Thoracic aorta (tissue), 2 donors: ENCODE data around the gene GNRHR. TPM values are rescaled to one million over a fixed set of nuclear protein-coding genes. Genes with fewer than 3 reads are reported as not detected.

ENCODE experiments used
- ATAC-seq: fragments of 150-250 bp; one replicate; pipeline ENCODE4 v1.8.0; 2017; ENCODE audit warnings: low read depth; ENCODE audit not compliant: insufficient number of reproducible peaks, low FRiP score
- DNase-seq: peaks from one replicate; pipeline ENCODE4 v3.0.0-alpha.2; 2020; ENCODE audit warnings: low spot score
- H3K27ac ChIP-seq, 2 donors: fragments of 200-600 bp; sonication (generic); 1 replicate in 1 of 2; 2 replicates in 1 of 2; pipeline ENCODE4 v1.5.1; 2016; ENCODE audit warnings: mild to moderate bottlenecking in 2 of 2, moderate library complexity in 2 of 2
- H3K27me3 ChIP-seq: fragments of 200-600 bp; sonication (generic); replicated peaks from 2 replicates; pipeline ENCODE4 v1.6.0; 2016; ENCODE audit warnings: mild to moderate bottlenecking; ENCODE audit not compliant: insufficient read depth
- H3K36me3 ChIP-seq: fragments of 200-600 bp; sonication (generic); one replicate; pipeline ENCODE4 v1.5.1; 2016
- H3K4me1 ChIP-seq, 2 donors: fragments of 200-600 bp; sonication (generic); 1 replicate in 1 of 2; 2 replicates in 1 of 2; pipeline versions ENCODE4 v1.5.1 to v1.6.0; 2016; ENCODE audit warnings: low read depth in 2 of 2, mild to moderate bottlenecking in 1 of 2; ENCODE audit not compliant: control insufficient read depth in 1 of 2
- H3K4me3 ChIP-seq: fragments of 200-600 bp; sonication (generic); 2 replicates; pipeline ENCODE4 v1.5.1; 2016; ENCODE audit warnings: mild to moderate bottlenecking
- H3K9me3 ChIP-seq: fragments of 200-600 bp; sonication (generic); 2 replicates; pipeline ENCODE4 v1.5.1; 2016
- total RNA-seq, 2 donors: library from RNA; depleted of rRNA; stranded (reverse); fragments of >200 nt; gene quantifications; one replicate each; pipeline versions ENCODE4 v1.1.0 to v1.2.3, GENCODE V29; 2016
- TF ChIP-seq, protein P1 (sequence below): fragments of 200-600 bp; sonication (generic); IDR thresholded peaks from one replicate; pipeline ENCODE4 v1.5.1; 2019; ENCODE audit warnings: antibody characterized with exemption

GNRHR gene
- total RNA-seq, result not detected

GRCh38 chr4:67754288-67754687 lies at the start of gene GNRHR:
Gene GNRHR (minus strand): TSS chr4:67754388. CDS start chr4:67754335, 53 bp downstream.
- Histone ChIP-seq H3K4me1 (no peaks in the 10 kb centered on the region), H3K9me3 (no peaks in the 10 kb centered on the region), H3K27ac (no peak within 1 kb of the TSS), H3K27me3 (no peaks in the 10 kb centered on the region), H3K36me3 (no peaks in the 10 kb centered on the region), H3K4me3 (no peak within 1 kb of the TSS)
- DNase-seq (no peak), ATAC-seq (no peak)
- TF ChIP-seq, protein P1, sequence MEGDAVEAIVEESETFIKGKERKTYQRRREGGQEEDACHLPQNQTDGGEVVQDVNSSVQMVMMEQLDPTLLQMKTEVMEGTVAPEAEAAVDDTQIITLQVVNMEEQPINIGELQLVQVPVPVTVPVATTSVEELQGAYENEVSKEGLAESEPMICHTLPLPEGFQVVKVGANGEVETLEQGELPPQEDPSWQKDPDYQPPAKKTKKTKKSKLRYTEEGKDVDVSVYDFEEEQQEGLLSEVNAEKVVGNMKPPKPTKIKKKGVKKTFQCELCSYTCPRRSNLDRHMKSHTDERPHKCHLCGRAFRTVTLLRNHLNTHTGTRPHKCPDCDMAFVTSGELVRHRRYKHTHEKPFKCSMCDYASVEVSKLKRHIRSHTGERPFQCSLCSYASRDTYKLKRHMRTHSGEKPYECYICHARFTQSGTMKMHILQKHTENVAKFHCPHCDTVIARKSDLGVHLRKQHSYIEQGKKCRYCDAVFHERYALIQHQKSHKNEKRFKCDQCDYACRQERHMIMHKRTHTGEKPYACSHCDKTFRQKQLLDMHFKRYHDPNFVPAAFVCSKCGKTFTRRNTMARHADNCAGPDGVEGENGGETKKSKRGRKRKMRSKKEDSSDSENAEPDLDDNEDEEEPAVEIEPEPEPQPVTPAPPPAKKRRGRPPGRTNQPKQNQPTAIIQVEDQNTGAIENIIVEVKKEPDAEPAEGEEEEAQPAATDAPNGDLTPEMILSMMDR, result no peak

- TF ChIP-seq, protein P1, result no peak
- no peaks in the 10 kb centered on the region for H3K27me3 ChIP-seq
Observed at GRCh38 chr4:67796810-67797209, 42.6 kb upstream of the GNRHR start.

DNA sequence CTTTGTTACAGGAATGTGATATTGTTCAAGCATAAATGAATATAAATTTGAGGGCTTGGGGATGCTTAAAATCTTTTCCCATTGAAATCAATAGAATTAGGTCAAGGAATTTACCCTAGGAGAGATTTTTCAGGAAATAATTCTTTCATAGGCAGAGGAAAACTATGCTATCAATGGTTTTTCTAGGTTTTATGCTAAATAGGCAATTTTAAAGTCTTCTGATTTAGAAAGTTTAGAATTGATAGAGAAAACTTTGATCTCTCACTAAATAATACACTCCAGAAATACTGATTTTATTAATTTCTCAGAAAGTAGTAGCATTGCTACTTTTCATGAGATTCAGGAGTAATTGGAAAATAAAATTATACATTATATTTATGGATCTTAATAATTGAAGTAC lies 36.5 kb upstream of the GNRHR start:
- Histone ChIP-seq H3K27me3 (no peaks in the 10 kb centered on the region), H3K4me3 (no peak overlapping the region), H3K4me1 (no peaks in the 10 kb centered on the region), H3K9me3 (no peaks in the 10 kb centered on the region), H3K36me3 (no peaks in the 10 kb centered on the region), H3K27ac (no peak overlapping the region)
- ATAC-seq, result no peak
- no peak for DNase-seq
- TF ChIP-seq, protein P1, result no peak

More at GRCh38 chr4:67796810-67797209, 42.6 kb upstream of the GNRHR start:
- Histone ChIP-seq H3K36me3 (no peaks in the 10 kb centered on the region), H3K4me1 (no peaks in the 10 kb centered on the region), H3K9me3 (no peaks in the 10 kb centered on the region), H3K27ac (no peak overlapping the region), H3K4me3 (no peak overlapping the region)
- DNase-seq (no peak), ATAC-seq (no peak)

DNA sequence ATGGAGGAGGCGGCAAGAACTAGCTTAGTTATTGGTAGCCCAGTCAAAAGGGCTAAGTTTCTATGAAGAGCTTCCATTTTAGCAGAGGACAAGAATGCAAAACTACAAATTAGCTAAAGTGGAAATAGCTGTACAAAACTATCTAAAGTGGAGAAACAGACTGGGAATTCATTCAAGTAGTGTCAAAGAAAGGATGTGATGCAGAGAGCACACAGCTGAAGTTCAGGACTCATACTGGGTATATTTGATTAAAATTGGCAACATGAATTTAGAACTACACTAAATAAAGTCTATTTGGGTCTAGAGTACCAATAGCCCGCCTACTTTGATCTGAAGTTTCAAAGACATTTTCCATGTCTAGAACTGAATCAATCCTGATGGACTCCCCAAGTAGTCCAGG lies 33.1 kb upstream of the GNRHR start:
- ATAC-seq (no peak), DNase-seq (no peak)
- Histone ChIP-seq H3K9me3 (no peaks in the 10 kb centered on the region), H3K4me1 (no peaks in the 10 kb centered on the region), H3K27ac (no peak overlapping the region), H3K4me3 (no peak overlapping the region), H3K36me3 (no peaks in the 10 kb centered on the region), H3K27me3 (no peaks in the 10 kb centered on the region)
- TF ChIP-seq, protein P1, result no peak

- TF ChIP-seq, protein P1, result no peak
Observed at GRCh38 chr4:67785528-67785927, 31.3 kb upstream of the GNRHR start.

More at GRCh38 chr4:67785528-67785927, 31.3 kb upstream of the GNRHR start:
- Histone ChIP-seq H3K4me1 (no peaks in the 10 kb centered on the region), H3K27me3 (no peaks in the 10 kb centered on the region), H3K36me3 (no peaks in the 10 kb centered on the region), H3K27ac (no peak overlapping the region), H3K4me3 (no peak overlapping the region), H3K9me3 (no peaks in the 10 kb centered on the region)
- ATAC-seq (no peak), DNase-seq (no peak)
